TTC549 (cell line): Measurements from ENCODE around the gene PPM1L.

Experiments
- FAIRE-seq: peaks from 2 replicates; lab custom pipeline; 2012; peaks lifted over from hg19 to GRCh38; lab: Jason Lieb, UNC

The PPM1L gene

GRCh38 chr3:160765211-160765610 lies 9.2 kb downstream of the PPM1L start:
- FAIRE-seq, result no peak

DNA sequence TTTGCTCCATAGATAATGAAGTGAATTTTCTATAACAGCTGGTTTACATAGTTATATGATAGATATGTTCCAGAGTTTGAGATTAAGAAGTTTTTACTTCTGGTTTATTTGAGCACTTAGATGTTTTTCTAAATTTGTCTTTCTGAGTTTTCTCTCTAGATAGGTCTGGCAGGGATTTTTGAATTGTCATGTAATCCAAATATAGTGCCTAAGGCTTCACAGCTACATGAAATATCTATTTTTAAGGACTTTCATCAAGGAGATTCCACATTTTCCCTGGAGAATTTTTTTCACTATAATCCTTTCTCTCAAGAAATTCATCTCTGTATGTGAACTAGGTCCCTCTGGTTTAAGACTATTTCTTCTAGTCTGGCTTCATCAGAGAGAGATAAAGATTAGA lies 12.0 kb downstream of the PPM1L start:
- FAIRE-seq, result no peak

- no peak for FAIRE-seq
Measured at GRCh38 chr3:160768918-160769317, 12.9 kb downstream of the PPM1L start.

GRCh38 chr3:160771811-160772459 lies 15.9 kb downstream of the PPM1L start:
- no peak for FAIRE-seq

- FAIRE-seq, result no peak
Measured at GRCh38 chr3:160773722-160774121, 17.7 kb downstream of the PPM1L start.

- FAIRE-seq, result no peak
Measured at GRCh38 chr3:160774172-160774571, 18.1 kb downstream of the PPM1L start.

DNA sequence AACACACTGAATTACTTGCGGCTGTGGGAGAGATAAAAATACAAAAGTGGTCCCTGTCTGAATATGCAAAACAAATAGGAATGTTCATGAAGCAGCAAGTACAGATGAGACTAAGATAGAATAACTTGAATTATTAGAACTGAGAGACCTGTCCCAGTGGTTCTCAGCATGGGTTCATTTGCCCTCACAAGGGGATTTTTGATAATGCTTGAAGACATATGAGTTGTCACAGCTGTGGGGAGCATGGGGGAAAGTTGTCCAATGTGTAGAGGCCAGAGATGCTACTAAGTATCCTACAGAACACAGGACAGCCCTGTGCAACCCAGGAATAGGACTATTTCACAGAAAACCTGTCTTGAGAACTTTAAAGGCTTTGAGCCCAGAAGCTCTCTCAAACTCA lies 22.4 kb downstream of the PPM1L start:
- FAIRE-seq, result no peak

DNA sequence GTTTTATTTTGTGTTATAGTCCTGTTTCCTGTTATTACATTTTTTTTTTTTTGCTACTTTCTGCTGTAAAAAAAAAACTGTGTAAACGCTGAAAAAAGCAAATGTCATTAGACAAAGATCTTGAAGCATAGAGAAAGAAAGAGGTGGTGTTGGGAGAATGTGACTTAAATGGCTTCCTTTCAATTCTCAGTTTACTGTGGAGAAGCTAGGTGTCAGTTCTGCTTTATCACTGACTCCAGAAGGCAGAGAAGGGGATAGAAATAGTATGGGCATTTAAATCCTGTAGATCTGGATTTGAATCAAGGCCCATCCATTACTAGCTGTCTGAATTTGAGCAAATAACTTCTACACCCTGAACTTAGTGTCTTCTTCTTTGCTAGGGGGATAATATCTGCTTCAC lies 23.0 kb downstream of the PPM1L start:
- no peak for FAIRE-seq

- FAIRE-seq, result no peak
Measured at GRCh38 chr3:160780245-160780644, 24.2 kb downstream of the PPM1L start.

- no peak for FAIRE-seq
Measured at GRCh38 chr3:160781402-160781801, 25.4 kb downstream of the PPM1L start.

DNA sequence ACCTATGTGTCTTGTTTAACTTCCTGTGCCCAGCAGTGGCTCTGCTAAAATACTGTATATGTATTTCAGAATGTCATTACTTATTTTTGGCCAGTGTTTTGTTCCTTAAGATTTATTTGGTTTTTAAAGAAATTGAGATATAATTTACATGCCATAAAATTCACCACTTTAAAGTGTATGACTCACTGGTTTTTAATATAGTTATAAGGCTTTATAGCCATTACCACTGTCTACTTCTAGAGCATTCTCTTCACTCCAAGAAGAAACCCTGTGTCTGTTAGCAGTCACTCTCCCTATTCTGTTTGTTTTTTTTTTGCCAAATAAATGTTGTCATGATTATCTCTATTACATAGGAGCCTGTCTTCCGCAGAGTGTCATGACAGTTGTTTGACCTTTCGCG lies 25.8 kb downstream of the PPM1L start:
- no peak for FAIRE-seq

GRCh38 chr3:160784853-160785252 lies 28.8 kb downstream of the PPM1L start:
- no peak for FAIRE-seq

DNA sequence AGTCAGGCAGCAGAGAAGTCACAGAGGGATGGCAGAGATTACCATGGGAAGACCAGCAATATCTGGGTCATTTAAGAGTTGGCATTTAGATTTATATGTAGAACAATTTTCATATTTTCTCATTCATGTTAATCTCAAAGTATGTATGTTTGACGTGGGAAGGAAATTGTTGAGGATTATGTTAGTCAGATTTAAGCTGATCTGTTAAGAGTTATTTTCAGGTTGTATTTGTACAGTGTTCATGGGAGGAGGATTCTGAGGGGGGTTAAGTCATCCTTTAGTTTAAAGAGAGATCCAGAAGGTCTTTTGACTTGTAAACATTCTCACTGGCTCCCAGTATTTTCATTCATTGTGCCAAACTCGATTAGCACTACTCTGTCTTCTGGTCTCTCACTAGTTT lies 34.7 kb downstream of the PPM1L start:
- no peak for FAIRE-seq

DNA sequence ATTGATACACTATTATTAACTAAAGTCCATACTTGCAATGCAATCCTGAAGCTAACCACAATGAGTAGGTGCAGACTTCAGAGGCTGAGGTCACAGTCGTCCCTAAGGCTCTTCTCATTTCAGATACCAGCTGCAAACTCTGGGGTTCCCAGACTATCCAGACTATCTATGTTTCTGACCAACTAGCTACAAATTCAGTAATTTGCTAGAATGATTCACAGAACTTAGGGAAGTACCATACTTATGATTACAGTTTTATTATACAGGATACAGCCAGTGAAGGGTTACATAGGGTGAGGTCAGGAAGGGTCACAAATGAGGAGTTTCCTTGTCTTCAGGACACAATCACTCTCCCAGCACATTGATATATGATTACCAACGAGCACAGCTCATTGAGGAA lies 36.5 kb downstream of the PPM1L start:
- no peak for FAIRE-seq

DNA sequence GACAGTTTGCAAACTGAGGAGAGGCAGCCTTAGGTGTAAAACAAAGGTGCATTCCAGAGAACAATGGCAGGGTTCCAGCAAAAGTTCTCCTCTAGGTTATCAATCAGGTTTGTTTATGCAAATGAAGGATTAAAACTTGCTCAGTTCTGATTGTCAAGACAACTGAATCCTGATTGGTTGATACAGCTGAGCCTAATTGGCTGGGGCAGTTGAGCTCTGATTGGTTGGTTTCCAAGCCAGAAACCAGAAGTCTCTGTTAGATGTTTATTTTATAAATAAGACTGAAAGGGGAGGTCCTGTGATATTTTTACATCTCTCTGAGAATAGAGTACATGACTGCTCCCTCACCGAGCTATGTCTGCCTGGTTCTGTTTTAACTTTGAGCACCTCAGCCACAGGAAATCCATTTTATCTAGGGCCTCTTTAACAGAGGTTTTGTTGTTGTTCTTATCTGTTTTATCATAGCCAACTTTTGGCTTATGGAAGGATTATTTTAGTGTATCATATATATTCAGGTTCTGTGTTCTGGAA lies 37.8 kb downstream of the PPM1L start:
- no peak for FAIRE-seq

GRCh38 chr3:160796089-160796812 lies 40.2 kb downstream of the PPM1L start:
- FAIRE-seq, result no peak

DNA sequence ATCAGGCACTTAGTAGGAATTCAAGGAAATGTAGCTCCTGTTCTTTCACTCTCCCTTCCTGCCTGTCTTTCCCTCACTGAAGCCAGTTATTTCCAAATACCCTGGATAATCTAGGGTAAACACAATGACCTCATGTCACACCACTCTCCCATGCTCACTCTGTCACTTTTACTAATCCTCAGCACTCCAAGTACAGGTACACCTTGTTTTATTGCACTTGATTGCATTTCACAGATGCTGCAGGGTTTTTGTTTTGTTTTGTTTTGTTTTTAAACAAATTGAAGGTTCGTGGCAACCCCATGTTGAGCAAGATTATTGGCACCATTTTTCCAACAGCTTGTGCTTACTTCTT lies 40.8 kb downstream of the PPM1L start:
- no peak for FAIRE-seq

GRCh38 chr3:160797356-160797755 lies 41.3 kb downstream of the PPM1L start:
- no peak for FAIRE-seq

DNA sequence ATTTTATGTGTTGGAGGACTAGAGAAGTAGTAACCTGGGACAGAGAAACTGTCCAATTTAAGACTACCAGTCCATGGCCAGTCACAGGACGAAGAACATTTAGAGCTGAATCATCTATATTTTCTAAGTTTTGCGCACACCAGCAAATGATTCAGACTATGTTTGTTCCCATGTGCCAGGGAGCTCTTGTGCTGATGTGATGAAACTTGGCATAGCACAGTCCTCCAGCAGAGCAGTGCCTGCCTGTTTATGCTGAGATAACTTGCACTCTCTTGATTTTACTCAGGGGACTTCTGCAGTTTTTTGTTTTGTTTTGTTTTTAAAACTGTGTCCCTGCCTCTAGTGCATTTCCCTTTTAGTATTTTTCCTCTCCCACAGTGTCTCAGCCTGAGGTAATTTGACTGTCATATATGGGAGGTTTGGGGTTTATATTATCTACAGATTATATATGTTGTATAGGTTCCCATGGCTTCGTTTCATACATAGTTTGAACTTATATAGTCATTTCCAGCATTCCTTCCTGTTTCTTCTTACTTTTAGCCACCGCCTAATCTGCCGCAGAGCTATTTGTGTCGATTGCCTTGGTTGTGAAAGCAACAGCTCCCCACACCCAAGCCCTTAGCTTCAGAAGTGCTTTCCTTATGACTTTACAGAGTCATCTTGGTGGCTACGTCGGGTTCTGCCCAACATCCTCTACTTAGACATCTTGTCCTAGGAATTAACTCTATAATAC lies 45.5 kb downstream of the PPM1L start:
- FAIRE-seq, result no peak

GRCh38 chr3:160804762-160805161 lies 48.7 kb downstream of the PPM1L start:
- FAIRE-seq, result no peak

DNA sequence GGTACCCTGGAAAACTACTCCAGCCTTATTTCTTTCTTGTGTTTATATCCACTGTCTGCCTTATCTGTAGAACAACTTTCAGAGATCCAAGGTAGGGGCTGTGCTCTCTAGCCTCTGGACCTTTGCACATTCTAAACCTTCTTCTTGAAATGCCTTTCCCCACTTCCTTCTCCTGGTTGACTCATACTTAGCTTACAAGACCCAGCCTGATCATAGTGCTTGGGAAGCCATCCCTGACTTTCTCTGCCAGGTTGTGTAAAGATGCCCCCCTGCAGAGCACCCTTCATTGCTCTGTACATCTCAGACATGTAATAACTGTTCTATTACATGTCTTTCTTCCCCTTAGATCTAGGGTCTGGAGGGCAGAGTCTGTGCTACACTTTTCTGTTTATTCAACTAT lies 50.1 kb downstream of the PPM1L start:
- no peak for FAIRE-seq

GRCh38 chr3:160806686-160807085 lies 50.7 kb downstream of the PPM1L start:
- FAIRE-seq, result no peak

GRCh38 chr3:160808838-160809237 lies 52.8 kb downstream of the PPM1L start:
- FAIRE-seq, result no peak
